OCI-LY7 (cell line): ENCODE measurements around the gene CLEC16A.

Experiments used
- CTCF ChIP-seq: fragments of 200-600 bp; sonication (generic); conservative IDR thresholded peaks from 2 replicates; pipeline ENCODE4 v1.5.1; 2014; ENCODE audit warnings: mild to moderate bottlenecking, antibody characterized with exemption, low read length, moderate library complexity, mixed read lengths
- EZH2phosphoT487 ChIP-seq: fragments of 200-600 bp; sonication (generic); IDR thresholded peaks from 2 replicates; pipeline ENCODE4 v1.6.1; 2018; ENCODE audit warnings: low read depth, borderline replicate concordance, mild to moderate bottlenecking, mixed run types, antibody characterized with exemption, low read length, moderate library complexity, mixed read lengths

- TF ChIP-seq CTCF (no peak), EZH2phosphoT487 (no peak)
These were observed 36.7 kb upstream of the CLEC16A start for GRCh38 chr16:10907757-10908045.
